ENCODE data around the gene SF1. TPM values are rescaled to one million over a fixed set of nuclear protein-coding genes. Genes with fewer than 3 reads are reported as not detected.
A peak's percentile ranks its signal among the peaks of the same experiment; 100 is the strongest.

SF1 gene
- total and polyA plus RNA-seq, 9 of the 15 experiments (the other 6 are each of a cell fraction or from before 2014, with no cell fraction given): 13.1 to 334 (median 111) TPM

DNA sequence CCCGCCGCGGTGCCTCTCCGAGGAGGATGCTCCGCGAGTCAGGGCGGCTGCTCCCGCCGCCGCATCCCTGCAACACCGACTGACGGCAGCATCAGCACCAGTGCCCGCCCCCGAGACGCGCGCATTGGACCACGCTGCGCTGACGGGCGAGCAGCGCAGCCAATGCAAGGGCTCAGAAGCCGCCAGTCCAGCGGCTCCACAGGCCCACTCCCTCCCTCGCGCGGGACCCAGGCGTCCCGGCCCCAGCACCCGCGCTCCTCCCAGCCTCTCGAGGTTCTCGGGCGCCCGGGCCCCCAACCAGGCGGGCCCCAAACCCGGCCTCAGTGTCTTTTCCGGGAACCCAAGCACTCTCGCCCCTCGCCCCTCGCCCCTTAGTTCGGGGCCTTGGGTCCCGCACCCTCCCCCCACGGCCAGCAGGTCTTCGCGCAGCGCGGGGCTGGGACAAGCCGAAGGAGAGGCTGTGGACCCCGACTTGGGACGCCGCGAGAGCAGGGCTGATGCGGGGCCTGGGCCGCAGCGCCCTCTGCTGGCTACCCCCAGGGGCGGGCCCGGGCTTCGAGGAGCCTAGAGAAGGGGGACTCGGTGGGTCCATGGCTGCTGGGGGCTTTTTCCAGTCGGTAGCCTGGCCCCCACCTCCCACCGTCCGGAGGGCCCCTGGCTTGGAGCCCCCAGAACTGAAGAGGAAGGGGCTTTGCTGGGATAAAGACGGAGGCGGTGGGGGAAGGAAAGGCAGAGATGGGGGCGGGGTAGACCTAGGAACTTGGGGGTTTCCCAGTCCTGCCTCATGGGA is 55.0 kb downstream of the SF1 start, which contains the start of gene NRXN2 (continued):
- TF ChIP-seq, protein P1, sequence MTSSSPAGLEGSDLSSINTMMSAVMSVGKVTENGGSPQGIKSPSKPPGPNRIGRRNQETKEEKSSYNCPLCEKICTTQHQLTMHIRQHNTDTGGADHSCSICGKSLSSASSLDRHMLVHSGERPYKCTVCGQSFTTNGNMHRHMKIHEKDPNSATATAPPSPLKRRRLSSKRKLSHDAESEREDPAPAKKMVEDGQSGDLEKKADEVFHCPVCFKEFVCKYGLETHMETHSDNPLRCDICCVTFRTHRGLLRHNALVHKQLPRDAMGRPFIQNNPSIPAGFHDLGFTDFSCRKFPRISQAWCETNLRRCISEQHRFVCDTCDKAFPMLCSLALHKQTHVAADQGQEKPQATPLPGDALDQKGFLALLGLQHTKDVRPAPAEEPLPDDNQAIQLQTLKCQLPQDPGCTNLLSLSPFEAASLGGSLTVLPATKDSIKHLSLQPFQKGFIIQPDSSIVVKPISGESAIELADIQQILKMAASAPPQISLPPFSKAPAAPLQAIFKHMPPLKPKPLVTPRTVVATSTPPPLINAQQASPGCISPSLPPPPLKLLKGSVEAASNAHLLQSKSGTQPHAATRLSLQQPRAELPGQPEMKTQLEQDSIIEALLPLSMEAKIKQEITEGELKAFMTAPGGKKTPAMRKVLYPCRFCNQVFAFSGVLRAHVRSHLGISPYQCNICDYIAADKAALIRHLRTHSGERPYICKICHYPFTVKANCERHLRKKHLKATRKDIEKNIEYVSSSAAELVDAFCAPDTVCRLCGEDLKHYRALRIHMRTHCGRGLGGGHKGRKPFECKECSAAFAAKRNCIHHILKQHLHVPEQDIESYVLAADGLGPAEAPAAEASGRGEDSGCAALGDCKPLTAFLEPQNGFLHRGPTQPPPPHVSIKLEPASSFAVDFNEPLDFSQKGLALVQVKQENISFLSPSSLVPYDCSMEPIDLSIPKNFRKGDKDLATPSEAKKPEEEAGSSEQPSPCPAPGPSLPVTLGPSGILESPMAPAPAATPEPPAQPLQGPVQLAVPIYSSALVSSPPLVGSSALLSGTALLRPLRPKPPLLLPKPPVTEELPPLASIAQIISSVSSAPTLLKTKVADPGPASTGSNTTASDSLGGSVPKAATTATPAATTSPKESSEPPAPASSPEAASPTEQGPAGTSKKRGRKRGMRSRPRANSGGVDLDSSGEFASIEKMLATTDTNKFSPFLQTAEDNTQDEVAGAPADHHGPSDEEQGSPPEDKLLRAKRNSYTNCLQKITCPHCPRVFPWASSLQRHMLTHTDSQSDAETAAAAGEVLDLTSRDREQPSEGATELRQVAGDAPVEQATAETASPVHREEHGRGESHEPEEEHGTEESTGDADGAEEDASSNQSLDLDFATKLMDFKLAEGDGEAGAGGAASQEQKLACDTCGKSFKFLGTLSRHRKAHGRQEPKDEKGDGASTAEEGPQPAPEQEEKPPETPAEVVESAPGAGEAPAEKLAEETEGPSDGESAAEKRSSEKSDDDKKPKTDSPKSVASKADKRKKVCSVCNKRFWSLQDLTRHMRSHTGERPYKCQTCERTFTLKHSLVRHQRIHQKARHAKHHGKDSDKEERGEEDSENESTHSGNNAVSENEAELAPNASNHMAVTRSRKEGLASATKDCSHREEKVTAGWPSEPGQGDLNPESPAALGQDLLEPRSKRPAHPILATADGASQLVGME (CRISPR knock-in tag; IDR thresholded peaks at IDR 0.05): peak; percentile 100
- TF ChIP-seq, protein P2, sequence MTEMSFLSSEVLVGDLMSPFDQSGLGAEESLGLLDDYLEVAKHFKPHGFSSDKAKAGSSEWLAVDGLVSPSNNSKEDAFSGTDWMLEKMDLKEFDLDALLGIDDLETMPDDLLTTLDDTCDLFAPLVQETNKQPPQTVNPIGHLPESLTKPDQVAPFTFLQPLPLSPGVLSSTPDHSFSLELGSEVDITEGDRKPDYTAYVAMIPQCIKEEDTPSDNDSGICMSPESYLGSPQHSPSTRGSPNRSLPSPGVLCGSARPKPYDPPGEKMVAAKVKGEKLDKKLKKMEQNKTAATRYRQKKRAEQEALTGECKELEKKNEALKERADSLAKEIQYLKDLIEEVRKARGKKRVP (CRISPR knock-in tag; IDR thresholded peaks at IDR 0.05): no peak
- no peak for TF ChIP-seq FOXJ3 (CRISPR knock-in tag; IDR thresholded peaks at IDR 0.05)
- no peak for TF ChIP-seq NELFE (IDR thresholded peaks at IDR 0.05; ENCODE audit: insufficient read depth, insufficient read length)
- no peak for TF ChIP-seq TAL1 (IDR thresholded peaks at IDR 0.05)
- peak in 1 of 2 experiments; percentile 48; a peak in 2 of 4 replicates for TF ChIP-seq HDAC1 (IDR thresholded peaks at IDR 0.05)
- TF ChIP-seq RCOR1 (IDR thresholded peaks at IDR 0.05; ENCODE audit: borderline replicate concordance in 1 of 2, low read depth in 2 of 2, low read length in 2 of 2): peak; percentile 31 to 99; a peak in 3 of 4 replicates
- TF ChIP-seq KLF16 (IDR thresholded peaks at IDR 0.05): peak; percentile 33; the same call in 1 of the 2 replicates
- no peak for TF ChIP-seq ZNF143 (CRISPR knock-in tag; IDR thresholded peaks at IDR 0.05)
- TF ChIP-seq NBN (IDR thresholded peaks at IDR 0.05; ENCODE audit: low read depth): no peak
- TF ChIP-seq, protein P3, sequence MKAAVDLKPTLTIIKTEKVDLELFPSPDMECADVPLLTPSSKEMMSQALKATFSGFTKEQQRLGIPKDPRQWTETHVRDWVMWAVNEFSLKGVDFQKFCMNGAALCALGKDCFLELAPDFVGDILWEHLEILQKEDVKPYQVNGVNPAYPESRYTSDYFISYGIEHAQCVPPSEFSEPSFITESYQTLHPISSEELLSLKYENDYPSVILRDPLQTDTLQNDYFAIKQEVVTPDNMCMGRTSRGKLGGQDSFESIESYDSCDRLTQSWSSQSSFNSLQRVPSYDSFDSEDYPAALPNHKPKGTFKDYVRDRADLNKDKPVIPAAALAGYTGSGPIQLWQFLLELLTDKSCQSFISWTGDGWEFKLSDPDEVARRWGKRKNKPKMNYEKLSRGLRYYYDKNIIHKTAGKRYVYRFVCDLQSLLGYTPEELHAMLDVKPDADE (conservative IDR thresholded peaks at IDR 0.05; ENCODE audit: control insufficient read depth, low read depth, low read length): no peak
- TF ChIP-seq, protein P4, sequence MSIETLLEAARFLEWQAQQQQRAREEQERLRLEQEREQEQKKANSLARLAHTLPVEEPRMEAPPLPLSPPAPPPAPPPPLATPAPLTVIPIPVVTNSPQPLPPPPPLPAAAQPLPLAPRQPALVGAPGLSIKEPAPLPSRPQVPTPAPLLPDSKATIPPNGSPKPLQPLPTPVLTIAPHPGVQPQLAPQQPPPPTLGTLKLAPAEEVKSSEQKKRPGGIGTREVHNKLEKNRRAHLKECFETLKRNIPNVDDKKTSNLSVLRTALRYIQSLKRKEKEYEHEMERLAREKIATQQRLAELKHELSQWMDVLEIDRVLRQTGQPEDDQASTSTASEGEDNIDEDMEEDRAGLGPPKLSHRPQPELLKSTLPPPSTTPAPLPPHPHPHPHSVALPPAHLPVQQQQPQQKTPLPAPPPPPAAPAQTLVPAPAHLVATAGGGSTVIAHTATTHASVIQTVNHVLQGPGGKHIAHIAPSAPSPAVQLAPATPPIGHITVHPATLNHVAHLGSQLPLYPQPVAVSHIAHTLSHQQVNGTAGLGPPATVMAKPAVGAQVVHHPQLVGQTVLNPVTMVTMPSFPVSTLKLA (conservative IDR thresholded peaks at IDR 0.05): no peak
- TF ChIP-seq CHCHD3 (CRISPR knock-in tag; IDR thresholded peaks at IDR 0.05): no peak
- TF ChIP-seq ZNF224 (CRISPR knock-in tag; IDR thresholded peaks at IDR 0.05): no peak
- peak; percentile 17; the same call in 1 of the 2 replicates for TF ChIP-seq MIER1 (IDR thresholded peaks at IDR 0.05; ENCODE audit: low read depth)
- peak; percentile 67 for TF ChIP-seq ASH1L (IDR thresholded peaks at IDR 0.05; ENCODE audit: borderline replicate concordance, low read depth, partially characterized antibody)

All from K562 (cell line).